ENCODE results near the gene SPIN1.

The SPIN1 gene

DNA sequence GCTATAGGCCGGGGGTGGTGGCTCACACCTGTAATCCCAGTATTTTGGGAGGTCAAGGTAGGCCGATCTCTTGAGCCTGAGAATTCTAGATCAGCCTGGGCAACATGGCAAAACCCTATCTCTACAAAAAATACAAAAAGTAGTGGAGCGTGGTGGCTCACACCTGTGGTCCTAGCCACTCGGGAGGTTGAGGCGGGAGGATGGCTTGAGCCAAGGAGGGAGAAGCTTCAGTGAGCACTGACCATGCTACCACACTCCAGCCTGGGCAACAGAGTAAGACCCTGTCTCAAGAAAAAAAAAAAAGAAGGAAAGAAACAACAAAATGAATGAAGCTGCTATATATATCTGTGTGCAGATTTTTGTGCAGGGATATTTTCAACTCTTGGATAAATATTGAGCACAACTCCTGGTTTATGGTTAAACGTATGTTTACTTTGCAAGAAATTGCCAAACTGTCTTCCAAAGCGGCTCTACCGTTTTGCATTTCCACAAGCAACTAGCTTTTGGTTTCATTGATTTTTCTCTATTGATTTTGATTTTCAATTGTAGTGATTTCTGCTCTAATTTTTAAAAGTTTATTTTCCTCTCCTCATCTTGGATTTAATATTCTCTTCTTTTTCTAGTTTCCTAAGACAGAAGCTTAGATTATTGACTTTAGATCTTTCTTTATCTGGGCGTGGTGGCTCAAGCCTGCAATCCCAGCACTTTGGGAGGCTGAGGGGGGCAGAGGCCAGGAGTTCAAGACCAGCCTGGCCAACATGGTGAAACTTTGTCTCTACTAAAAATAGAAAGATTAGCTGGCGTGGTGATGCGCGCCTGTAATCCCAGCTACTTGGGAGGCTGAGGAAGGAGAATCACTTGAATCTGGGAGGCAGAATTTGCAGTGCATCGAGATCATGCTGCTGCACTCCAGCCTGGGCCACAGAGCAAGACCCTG, 49.2 kb downstream of the SPIN1 start:
- no peak for DNase-seq

DNA sequence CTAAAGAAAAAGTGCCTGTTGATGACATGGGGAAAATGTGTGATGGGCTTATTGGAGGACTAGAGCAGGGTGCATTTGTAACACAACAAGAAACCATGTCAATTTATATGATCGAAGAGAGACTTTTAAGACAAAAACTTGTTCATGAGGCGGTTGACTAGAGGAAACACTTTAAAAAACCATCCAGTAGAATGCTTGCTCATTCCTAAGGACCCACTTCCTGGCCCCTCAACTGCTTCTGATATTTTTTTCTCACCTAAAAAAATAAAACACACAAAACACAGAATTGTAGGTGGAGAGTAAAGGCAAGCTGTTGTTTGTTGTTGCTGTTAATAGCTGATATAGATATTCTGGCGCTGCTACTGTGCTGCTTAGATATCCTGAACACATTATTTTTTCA, 50.6 kb downstream of the SPIN1 start:
- DNase-seq = no peak

DNA sequence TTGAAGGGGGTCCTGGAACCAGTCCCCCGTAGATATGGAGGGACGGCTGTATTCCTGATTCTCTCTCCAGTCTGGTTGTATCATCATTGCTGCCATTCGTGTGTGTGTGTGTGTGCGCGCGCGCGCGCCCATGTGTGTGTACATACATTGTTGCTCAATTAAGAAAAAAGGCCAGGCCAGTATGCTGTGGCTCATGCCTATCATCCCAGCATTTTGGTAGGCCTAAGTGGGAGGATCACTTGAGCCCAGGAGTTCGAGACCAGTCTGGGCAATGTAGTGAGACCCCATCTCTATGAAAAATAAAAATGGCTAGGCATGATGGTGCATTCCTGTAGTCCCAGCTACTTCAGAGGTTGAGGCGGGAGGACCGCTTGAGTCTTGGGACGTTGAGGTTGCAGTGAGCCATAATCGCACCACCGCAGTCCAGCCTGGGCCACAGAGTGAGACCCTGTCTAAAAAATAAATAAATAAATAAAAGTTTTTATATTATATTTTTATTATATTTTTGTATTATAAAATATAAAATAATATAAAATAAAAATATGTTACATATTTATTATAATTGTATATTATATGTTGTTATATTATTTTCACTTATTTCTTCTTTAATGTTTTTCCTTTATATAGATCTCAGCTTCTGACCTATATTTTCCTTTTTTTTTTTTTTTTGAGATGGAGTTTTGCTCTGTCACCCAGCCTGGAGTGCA, 53.2 kb downstream of the SPIN1 start:
- no peak for DNase-seq

DNA sequence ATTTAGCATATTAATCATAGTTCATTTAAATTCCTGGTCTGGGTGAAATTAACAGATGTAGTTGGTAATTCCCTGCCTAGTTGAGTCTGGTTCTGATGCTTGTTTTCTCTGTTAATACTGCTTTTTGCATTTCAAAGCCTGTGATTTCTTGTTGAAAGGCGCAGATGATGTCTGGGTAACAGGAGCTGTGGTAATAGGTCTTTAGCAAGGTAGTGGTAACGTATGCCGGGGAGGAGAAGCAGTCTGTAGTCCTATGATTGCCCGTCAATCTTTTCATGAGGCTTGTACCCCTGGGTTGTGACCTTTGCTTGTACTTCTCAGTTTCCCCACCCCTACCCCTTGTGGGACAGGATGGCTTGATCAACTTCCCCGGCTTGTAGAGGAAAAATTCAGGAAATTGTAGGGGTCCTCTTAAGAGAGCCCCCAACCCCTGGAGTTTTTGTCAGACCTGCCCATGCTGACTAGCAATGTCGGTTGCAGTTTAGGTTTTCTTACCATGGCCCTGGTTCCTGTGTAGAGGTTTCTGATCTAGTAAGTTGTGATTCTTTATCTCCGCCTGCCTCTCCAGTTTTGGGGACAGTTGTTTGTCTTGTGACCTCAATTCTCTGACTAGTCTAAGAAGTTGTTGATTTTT, 55.4 kb downstream of the SPIN1 start:
- no peak for DNase-seq

DNA sequence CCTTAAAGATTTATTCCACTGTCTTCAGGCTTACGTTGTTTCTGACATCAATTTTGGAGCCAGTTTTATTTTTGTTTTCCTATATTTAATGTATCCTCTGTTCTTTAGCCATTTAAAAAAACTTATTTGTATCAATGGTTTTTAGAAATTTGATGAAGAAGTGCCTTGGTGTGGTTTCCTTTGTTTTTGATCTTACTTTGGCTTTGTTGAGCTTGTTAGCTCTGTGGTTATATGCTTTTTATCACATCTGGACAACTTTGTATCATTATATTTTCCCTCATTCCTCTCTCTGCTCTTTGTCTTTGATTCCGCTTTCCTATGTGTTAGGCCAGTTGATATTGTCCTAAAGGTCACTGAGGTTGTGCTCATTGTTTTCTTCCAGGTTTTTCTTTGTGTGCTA, 58.5 kb downstream of the SPIN1 start:
- DNase-seq = no peak

DNA sequence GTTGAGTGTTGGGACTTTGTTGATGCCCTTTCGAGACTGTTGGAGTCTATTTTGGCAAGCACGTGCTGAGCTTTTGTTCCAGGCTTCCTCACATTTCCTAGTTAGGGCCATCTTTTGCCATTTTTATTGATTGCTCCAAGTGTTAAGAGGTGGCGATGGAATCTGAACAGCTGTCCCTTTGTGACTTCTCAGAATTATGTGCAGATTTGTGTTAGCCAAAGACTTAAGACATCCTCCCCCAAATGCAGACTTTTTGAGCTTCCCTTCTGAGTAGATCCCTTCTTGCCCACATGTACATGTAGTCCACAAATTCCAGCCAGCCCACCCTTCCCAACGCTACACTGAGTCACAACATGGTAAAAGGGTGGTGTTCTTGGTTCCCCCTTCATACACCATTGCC, 59.2 kb downstream of the SPIN1 start:
- no peak for DNase-seq

DNA sequence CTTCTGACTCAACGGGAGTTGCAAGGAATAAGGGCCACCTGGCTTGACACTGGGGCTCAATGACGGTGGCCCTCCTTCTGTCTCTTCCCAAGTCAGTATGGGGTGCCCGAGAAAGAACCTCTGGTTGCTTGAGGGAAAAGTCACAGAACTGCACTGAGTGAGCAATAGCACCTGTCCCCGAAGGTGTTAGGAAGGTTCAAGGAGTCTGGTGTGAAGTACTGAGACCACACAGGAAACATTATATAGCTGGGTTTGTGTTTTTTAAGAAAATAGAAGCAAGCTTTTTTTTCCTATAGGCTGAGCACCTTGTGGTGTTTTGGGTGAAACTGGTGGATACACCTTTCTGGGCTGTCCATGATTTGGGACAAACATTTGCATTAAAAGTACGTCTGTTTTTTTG, 62.9 kb downstream of the SPIN1 start:
- DNase-seq = no peak

DNA sequence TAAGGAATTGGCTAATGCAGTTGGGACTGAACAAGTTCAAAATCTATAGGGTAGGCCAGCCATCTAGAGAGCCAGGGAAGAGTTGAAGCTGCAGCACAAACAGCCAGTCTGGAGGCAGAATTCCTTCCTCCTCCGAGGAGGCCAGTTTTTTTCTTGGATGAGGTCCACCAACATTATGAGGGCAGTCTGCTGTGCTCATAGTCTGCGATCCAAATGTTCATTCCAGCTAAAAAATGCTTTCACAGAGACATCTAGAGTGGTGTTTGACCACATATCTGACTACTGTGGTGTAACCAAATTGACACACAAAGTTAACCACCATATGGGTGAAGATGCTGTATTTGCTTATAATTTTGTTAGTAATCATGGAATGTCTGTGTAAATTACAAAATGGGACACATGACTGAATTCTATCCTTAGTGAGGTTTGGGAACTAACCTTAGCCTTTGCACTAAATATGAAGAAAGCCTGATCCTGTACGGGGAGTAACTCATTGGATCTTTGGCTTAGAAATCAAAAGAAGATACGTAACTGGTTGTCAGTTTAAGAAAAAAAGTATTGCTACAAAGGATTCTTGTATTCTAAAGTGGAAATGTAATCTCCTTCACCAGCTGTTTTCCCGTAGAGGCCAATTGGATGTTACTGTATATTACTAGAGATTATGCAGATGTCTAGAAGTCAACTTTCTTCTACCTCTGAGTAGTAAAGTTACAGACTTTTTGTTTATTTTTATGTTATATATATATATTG, 70.6 kb downstream of the SPIN1 start:
- no peak for DNase-seq

DNA sequence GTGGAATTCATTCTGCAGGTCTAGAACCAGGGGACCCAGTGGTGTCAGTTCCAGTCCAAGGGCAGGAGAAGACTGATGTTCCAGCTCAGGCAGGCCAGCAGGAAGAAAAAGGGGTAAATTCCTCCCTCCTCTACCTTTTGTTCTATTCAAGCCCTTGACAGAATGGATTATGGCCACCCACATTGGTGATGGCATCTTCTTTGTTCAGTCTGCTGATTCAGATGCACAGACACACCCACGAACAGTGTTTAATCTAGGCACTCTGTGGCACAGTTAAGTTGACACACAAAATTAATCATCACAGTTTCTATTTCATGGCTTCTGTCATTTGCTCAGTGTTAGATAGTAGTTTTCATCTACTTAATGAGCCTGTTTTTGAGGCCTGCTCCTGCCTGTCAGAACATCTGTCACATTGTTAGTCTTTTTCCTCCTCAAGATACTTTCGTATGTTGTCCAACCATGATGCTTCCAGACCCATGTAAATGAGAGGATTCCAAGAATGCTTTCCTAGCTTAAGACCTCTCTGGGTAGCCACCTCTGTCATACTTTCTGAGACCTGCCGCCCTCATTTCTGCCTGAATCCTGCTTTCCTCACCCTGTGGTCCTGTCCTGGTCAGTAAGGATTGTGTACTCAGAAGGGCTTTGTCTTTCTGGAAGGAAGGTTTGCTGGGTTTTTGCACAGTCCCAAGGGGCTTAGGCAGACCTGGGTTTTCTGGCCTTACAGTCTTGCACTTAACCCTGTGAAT, 72.5 kb downstream of the SPIN1 start:
- DNase-seq = no peak

DNA sequence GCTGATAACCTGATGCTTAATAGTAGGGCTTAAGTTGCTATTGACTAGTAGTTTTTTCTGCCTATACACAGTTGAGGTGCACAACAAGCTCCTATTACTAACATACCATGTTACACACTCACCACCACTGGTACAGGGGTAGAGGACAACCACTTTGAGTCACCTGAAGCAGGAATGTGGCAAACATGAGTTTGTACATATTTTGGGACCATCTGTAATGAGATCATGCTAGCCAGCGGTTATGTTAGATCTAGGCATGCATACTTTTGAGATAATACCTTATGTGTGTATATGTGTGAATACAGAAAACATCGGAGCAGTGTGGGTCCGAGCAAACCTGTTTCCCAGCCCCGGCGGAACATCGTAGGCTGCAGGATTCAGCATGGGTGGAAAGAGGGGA, 73.9 kb downstream of the SPIN1 start:
- no peak for DNase-seq

DNA sequence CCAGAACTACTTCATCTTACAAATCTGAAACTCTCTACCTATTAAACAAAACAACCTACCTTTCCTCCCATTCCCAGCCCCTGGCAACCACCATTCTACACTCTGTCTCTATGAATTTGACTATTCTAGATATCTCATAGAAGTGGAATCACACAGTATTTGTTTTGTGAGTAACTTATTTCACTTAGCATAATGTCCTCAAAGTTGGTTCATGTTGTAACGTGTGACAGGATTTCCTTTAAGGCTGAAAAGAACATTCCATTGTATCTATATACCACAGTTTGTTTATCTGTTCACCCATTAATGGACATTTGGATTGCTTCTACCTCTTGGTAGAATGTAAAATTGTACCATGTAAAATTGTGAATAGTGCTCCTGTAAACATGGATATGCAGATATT, 76.6 kb downstream of the SPIN1 start:
- no peak for DNase-seq

DNA sequence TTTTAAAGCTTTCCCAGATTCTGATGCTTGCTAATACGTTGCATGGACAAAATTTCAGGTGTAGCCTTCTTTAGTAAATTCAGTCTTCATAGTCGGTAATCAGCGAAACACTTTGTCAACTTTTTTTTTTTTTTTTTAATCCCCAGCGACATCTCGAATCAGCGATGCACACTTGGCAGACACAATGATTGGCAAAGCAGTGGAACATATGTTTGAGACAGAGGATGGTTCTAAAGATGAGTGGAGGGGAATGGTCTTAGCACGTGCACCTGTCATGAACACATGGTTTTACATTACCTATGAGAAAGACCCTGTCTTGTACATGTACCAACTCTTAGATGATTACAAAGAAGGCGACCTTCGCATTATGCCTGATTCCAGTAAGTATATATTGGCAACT, 80.0 kb downstream of the SPIN1 start:
- no peak for DNase-seq

DNA sequence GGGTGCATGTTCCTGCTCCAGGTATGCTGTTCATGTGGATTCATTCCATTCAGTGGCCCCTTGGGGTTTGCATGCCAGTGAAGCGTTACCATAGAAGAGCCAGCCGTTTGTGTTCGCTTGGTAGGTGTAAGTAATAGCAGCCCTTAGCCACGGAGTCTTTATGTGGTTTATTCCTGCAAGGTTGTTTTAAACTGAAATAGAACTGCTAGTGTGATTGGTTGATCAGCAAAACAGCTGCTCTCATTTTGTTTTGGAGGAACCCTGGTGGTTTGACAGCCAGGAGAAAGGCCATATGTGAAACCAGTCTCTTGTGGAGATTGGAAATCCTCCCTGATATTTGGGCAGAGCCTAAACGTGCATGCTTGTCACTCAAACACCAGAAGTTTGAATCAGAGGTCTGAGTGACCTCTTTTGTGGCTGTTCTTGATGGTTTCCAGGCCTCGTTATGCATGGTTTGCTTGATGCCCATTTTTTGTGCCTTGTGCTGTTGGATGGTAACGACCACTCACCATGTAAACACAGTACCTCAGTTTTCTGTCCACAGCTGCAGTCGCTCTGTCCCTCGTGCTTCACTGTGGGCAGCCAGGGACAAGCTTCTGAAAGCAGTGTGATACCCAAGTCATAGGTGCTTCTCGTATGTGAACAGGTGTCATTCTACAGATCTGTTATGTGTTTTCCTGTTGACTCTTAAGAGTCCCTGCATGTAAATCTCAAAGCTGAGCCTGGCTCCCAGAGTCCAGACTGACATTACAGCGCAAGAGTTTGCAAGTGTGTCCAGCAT, 88.4 kb downstream of the SPIN1 start:
- DNase-seq = peak; percentile 16

DNA sequence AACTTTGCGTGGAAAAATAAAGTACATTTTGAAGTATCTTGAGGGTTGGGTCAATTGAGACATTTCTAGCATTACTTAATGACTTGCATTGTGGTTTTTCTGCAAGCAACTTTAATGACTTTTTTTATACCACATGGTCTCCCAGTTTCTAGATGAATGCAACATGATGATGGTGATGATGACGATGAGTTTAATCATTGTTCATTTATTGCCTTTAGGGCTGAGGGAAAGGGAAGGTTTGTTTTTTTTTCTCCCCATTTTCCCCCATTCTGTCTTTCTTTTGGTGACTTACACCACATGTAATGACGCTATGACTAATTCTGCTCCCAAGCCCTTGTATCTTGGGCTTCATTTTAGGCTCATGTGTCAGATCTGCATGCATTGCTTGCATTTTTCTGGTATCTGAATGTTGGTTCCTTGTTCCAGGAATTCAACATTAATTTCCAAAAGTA, 89.1 kb downstream of the SPIN1 start:
- DNase-seq = peak; percentile 5

DNA sequence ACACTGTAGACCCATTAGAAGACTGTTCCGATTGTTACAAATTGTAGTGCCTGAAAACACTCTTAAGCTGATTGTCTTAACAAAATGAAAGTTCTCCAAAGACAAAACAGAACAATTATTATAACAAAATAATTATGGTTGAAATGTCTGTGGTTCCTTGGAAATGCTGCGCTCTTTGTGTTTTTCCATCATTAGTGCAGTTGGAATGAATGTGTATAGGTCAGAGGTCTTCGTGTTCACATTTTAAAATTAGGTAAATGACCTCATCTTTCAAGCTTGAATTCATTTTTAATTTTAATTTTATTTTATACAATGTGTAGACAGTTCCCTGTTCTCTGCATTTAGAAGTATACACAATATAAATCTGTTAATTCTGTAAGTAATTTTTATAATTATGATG, 90.0 kb downstream of the SPIN1 start:
- no peak for DNase-seq

DNA sequence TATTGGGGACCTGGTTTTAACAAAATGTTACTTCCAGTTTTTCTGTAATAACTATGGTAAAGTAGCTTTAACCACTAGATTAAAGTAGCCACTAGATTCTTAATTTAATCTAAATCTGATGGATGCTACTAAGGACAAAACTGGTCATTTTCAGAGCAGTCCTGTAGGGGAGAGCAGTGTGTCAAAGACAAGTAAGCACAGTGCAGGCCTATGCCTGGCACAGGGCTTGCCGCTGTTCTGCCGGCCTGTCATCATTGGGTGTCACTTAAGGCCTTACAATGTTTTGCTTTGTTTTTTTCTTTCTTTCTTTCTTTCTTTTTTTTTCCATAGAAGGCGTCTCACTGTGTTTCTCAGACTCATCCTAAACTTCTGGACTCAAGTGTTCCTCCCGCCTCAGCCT, 93.7 kb downstream of the SPIN1 start:
- no peak for DNase-seq

DNA sequence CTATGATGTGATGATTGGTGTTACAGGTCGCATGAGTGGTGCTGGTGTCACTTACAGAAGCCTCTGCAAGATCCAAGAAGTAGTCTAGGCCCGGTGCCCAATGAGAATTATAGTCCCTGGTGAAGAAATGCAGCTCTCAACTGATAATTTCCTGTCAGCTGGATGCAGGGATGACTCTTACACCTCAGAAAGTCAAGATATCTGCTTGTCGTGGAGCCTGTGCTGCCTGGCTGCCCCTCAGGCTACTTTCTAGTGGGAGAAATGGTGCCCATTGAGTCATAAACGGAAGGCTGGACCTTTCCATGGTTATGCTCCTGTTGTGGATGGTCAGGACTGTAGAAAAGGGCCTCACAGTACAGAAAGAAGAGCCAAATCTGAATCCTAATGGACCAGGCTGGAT, 99.9 kb downstream of the SPIN1 start:
- no peak for DNase-seq

DNA sequence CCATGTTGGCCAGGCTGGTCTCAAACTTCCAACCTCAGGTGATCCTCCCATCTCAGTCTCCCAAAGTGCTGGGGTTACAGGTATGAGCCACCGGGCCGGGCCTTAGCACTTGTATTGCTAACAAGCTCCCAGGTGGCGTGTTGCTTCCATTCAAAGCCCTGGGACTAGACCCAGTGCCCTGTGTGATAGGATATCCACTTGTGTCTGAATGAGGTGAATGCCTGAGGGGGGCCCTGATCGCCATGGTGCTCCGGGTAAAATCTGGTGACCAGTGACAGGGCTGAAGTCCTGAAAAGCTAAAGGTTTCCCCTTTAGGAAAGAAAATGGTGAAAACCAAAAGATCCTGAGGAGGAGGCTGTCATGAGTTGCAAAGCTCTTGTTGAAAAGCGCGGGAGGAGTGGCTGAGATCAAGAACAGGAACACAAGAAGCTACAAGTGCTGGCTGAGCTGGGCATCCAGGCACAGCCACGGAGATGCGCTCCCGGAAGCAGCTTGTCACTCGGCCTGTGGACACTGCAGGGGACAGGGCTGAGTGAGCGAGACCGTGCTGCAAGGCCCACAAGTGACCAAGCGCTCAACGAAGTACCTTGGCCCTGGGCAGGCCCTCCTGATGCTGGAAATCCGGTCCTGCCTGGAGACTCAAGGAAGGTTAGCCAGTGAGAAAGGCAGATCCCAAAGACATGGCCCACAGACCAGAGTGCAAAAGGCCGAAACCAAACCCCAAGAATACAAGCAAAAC, 106.9 kb downstream of the SPIN1 start:
- no peak for DNase-seq

DNA sequence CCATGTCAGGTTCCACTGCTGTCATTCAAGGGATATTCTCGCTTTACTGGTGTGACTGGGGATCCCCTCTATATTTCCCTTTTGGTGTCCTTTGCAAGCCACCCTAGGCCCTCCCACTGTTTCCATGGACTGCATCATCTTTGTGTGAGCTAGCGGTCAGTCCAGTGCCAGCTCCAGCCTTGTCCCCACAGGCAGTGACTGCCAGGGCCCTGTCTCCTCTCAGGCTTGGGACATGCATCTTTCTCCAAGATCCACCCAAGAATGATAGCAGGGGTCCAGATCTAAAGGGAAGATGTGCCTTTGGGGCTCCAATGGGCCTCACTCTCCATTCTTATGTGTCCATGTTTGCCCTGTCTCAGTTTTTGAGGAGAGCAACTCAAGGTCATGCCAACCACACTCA, 109.0 kb downstream of the SPIN1 start:
- no peak for DNase-seq

DNA sequence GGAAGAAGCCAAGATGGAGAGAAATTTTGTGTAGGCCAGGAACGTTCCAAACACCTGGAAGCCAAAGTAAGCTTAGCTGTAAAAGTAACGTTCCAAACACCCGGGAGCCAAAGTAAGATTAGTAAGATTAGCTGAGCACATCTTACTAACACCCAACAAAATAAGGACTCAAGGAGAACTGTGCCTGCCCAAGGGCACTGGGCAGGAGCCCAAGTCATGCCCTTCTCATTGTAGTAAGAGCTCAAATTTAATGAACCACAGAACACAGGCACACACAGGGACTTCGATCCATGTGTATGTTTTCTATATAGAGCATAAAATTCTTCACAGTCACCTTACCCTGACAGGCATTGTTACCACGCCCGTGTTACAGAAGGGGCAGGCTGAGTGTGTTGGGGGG, 110.6 kb downstream of the SPIN1 start:
- no peak for DNase-seq

DNA sequence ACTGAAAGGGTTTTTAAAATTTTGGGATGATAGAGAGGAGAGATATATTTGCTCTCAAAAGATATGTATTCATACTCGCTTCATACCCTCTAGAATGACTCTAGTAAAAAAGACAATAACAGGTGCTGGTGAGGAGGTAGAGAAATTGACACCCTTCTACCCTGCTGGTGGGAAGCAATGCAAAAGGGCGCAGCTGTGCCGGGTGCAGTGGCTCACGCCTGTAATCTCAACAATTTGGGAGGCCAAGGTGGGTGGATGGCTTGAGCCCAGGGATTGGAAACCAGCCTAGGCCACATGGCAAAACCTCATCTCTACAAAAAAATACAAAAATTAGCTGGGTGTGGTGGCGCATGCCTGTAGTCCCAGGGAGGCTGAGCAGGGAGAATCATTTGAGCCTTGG, 112.8 kb downstream of the SPIN1 start:
- no peak for DNase-seq
